ENCODE data around the gene NCOR1. TPM values are rescaled to one million over a fixed set of nuclear protein-coding genes. Genes with fewer than 3 reads are reported as not detected.
A peak's percentile ranks its signal among the peaks of the same experiment; 100 is the strongest.

The NCOR1 gene
- total RNA-seq, 1 experiment from 2014 or later: 124 TPM

DNA sequence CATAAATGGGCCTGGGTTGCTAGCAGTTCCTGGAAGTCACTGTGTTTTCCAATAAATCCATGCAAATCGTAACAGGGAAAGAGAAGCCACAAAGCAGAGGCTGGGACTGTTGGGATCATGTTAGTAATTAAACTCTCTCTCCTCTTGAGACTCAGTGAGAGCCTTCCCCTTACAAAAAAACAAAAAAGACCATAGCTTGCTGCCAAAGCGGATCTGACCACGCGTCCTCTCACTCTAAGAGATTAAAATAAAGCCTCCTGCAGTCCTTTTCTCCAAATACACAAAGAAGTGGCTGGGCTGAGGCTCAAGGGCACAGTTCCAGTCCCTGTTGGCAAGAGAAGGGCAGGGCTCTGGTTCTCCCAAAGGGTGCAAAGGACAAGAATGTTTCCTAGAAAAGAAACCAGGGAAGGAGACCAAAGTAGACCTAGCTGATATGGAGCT, 40.2 kb upstream of the NCOR1 start (continued):
- TF ChIP-seq, protein P1, sequence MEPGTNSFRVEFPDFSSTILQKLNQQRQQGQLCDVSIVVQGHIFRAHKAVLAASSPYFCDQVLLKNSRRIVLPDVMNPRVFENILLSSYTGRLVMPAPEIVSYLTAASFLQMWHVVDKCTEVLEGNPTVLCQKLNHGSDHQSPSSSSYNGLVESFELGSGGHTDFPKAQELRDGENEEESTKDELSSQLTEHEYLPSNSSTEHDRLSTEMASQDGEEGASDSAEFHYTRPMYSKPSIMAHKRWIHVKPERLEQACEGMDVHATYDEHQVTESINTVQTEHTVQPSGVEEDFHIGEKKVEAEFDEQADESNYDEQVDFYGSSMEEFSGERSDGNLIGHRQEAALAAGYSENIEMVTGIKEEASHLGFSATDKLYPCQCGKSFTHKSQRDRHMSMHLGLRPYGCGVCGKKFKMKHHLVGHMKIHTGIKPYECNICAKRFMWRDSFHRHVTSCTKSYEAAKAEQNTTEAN (CRISPR knock-in tag; IDR thresholded peaks at IDR 0.05): no peak
- no peak for TF ChIP-seq SMAD3 (CRISPR knock-in tag; IDR thresholded peaks at IDR 0.05; ENCODE audit: borderline replicate concordance)
- TF ChIP-seq, protein P2, sequence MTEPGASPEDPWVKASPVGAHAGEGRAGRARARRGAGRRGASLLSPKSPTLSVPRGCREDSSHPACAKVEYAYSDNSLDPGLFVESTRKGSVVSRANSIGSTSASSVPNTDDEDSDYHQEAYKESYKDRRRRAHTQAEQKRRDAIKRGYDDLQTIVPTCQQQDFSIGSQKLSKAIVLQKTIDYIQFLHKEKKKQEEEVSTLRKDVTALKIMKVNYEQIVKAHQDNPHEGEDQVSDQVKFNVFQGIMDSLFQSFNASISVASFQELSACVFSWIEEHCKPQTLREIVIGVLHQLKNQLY (CRISPR knock-in tag; IDR thresholded peaks at IDR 0.05): no peak

DNA sequence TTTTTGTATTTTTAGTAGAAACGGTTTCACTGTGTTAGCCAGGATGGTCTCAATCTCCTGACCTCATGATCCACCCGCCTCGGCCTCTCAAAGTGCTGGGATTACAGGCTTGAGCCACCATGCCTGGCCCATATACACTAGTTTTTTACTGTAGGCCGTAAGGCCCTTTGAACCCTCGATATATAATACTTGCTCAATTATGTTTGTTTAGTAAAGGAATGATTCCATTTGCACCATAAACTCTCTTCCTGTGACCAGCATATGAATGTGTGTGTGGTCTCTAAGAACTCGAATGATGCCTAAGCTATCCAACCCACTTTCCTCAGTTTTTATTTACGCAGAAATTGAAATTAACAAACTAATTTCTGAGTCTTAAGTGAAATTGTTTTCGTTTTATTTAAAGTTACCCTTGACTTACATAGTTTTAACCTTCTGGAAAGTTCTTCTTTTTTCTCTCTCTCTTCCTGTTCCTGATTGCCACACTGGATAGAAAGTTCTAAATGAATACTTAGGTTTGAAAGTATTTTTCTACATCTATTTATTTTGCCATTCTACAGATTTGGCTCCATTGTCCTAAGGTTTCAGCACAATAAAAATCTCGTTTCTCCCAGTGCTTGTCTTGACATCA, 39.6 kb upstream of the NCOR1 start:
- no peak overlapping the region for H3K4me3 Mint-ChIP-seq
- TF ChIP-seq RELA (CRISPR knock-in tag; IDR thresholded peaks at IDR 0.05; ENCODE audit: borderline replicate concordance) (no peak), ZNF396 (CRISPR knock-in tag; IDR thresholded peaks at IDR 0.05; ENCODE audit: borderline replicate concordance) (no peak), OVOL2 (CRISPR knock-in tag; IDR thresholded peaks at IDR 0.05; ENCODE audit: borderline replicate concordance) (no peak), ETV6 (CRISPR knock-in tag; IDR thresholded peaks at IDR 0.05) (no peak), ELF4 (CRISPR knock-in tag; IDR thresholded peaks at IDR 0.05; ENCODE audit: low read depth) (no peak), CREB1 (CRISPR knock-in tag; IDR thresholded peaks at IDR 0.05) (no peak), ATF1 (CRISPR knock-in tag; IDR thresholded peaks at IDR 0.05) (no peak), ESRRA (CRISPR knock-in tag; IDR thresholded peaks at IDR 0.05; ENCODE audit: borderline replicate concordance) (no peak)
- TF ChIP-seq, protein P3, sequence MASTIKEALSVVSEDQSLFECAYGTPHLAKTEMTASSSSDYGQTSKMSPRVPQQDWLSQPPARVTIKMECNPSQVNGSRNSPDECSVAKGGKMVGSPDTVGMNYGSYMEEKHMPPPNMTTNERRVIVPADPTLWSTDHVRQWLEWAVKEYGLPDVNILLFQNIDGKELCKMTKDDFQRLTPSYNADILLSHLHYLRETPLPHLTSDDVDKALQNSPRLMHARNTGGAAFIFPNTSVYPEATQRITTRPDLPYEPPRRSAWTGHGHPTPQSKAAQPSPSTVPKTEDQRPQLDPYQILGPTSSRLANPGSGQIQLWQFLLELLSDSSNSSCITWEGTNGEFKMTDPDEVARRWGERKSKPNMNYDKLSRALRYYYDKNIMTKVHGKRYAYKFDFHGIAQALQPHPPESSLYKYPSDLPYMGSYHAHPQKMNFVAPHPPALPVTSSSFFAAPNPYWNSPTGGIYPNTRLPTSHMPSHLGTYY (CRISPR knock-in tag; IDR thresholded peaks at IDR 0.05): no peak
- TF ChIP-seq, protein P4, sequence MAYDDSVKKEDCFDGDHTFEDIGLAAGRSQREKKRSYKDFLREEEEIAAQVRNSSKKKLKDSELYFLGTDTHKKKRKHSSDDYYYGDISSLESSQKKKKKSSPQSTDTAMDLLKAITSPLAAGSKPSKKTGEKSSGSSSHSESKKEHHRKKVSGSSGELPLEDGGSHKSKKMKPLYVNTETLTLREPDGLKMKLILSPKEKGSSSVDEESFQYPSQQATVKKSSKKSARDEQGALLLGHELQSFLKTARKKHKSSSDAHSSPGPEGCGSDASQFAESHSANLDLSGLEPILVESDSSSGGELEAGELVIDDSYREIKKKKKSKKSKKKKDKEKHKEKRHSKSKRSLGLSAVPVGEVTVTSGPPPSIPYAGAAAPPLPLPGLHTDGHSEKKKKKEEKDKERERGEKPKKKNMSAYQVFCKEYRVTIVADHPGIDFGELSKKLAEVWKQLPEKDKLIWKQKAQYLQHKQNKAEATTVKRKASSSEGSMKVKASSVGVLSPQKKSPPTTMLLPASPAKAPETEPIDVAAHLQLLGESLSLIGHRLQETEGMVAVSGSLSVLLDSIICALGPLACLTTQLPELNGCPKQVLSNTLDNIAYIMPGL (CRISPR knock-in tag; IDR thresholded peaks at IDR 0.05): no peak
- TF ChIP-seq, protein P5, sequence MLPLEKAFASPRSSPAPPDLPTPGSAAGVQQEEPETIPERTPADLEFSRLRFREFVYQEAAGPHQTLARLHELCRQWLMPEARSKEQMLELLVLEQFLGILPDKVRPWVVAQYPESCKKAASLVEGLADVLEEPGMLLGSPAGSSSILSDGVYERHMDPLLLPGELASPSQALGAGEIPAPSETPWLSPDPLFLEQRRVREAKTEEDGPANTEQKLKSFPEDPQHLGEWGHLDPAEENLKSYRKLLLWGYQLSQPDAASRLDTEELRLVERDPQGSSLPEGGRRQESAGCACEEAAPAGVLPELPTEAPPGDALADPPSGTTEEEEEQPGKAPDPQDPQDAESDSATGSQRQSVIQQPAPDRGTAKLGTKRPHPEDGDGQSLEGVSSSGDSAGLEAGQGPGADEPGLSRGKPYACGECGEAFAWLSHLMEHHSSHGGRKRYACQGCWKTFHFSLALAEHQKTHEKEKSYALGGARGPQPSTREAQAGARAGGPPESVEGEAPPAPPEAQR (CRISPR knock-in tag; IDR thresholded peaks at IDR 0.05): no peak
- peak overlapping the region; percentile 60 for H3K27ac Mint-ChIP-seq
- H3K4me1 Mint-ChIP-seq: peaks cover 13% of the 10 kb centered on the region
- H3K9me3 Mint-ChIP-seq: no peaks in the 10 kb centered on the region
- ATAC-seq: no peak
- no peaks in the 10 kb centered on the region for H3K27me3 Mint-ChIP-seq (ENCODE audit: low read depth)
- 0 out of 2 replicates have a peak, but pooled peaks cover 3% of the 10 kb centered on the region for H3K36me3 Mint-ChIP-seq
- CTCF ChIA-PET: interaction anchor here (1.6 kb wide), 1 partner anchor 109 kb away, joined by 6 read pairs; no protein-coding TSS in a partner anchor
- POLR2A ChIA-PET: no interaction called here
- no peak for DNase-seq (ENCODE audit: low spot score)

DNA sequence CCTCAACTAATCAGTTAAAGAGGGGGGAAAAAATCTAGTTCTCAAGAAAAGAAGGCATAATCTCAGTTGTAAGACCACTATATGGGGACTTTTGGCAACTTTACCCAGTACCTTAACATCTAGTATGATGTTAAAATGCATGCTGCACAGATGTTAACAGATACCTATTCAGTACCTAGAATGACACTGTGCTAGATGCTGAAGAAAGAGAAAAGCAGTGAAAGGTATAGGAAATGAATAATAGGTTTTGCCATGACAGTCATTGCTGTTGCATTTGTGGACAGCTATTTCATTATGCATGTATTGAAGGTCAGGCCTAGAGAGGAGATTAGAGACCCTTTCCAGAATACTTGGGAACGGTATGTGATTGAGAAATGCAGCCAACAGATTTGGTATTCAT, 36.2 kb upstream of the NCOR1 start:
- POLR2A ChIA-PET: no interaction called here
- H3K4me1 Mint-ChIP-seq: peaks cover 13% of the 10 kb centered on the region
- no peak for ATAC-seq
- no peaks in the 10 kb centered on the region for H3K27me3 Mint-ChIP-seq (ENCODE audit: low read depth)
- DNase-seq (ENCODE audit: low spot score): no peak
- H3K4me3 Mint-ChIP-seq: no peak overlapping the region
- CTCF ChIA-PET: interaction anchor here (0.5 to 1.2 kb wide), 3 partner anchors 14 to 68 kb away, joined by 3 to 5 read pairs (median 4); no protein-coding TSS in a partner anchor
- H3K36me3 Mint-ChIP-seq: peaks cover 7% of the 10 kb centered on the region
- 0 out of 2 replicates have a peak, but pooled peaks cover 3% of the 10 kb centered on the region for H3K9me3 Mint-ChIP-seq
- no peak overlapping the region for H3K27ac Mint-ChIP-seq
- TF ChIP-seq, protein P6, sequence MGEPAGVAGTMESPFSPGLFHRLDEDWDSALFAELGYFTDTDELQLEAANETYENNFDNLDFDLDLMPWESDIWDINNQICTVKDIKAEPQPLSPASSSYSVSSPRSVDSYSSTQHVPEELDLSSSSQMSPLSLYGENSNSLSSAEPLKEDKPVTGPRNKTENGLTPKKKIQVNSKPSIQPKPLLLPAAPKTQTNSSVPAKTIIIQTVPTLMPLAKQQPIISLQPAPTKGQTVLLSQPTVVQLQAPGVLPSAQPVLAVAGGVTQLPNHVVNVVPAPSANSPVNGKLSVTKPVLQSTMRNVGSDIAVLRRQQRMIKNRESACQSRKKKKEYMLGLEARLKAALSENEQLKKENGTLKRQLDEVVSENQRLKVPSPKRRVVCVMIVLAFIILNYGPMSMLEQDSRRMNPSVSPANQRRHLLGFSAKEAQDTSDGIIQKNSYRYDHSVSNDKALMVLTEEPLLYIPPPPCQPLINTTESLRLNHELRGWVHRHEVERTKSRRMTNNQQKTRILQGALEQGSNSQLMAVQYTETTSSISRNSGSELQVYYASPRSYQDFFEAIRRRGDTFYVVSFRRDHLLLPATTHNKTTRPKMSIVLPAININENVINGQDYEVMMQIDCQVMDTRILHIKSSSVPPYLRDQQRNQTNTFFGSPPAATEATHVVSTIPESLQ (CRISPR knock-in tag; IDR thresholded peaks at IDR 0.05): no peak
- TF ChIP-seq NFE2L1 (CRISPR knock-in tag; IDR thresholded peaks at IDR 0.05): no peak
- TF ChIP-seq NFYB (CRISPR knock-in tag; conservative IDR thresholded peaks at IDR 0.05; ENCODE audit: low read depth): no peak
- TF ChIP-seq, protein P7, sequence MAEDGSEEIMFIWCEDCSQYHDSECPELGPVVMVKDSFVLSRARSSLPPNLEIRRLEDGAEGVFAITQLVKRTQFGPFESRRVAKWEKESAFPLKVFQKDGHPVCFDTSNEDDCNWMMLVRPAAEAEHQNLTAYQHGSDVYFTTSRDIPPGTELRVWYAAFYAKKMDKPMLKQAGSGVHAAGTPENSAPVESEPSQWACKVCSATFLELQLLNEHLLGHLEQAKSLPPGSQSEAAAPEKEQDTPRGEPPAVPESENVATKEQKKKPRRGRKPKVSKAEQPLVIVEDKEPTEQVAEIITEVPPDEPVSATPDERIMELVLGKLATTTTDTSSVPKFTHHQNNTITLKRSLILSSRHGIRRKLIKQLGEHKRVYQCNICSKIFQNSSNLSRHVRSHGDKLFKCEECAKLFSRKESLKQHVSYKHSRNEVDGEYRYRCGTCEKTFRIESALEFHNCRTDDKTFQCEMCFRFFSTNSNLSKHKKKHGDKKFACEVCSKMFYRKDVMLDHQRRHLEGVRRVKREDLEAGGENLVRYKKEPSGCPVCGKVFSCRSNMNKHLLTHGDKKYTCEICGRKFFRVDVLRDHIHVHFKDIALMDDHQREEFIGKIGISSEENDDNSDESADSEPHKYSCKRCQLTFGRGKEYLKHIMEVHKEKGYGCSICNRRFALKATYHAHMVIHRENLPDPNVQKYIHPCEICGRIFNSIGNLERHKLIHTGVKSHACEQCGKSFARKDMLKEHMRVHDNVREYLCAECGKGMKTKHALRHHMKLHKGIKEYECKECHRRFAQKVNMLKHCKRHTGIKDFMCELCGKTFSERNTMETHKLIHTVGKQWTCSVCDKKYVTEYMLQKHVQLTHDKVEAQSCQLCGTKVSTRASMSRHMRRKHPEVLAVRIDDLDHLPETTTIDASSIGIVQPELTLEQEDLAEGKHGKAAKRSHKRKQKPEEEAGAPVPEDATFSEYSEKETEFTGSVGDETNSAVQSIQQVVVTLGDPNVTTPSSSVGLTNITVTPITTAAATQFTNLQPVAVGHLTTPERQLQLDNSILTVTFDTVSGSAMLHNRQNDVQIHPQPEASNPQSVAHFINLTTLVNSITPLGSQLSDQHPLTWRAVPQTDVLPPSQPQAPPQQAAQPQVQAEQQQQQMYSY (CRISPR knock-in tag; IDR thresholded peaks at IDR 0.05): no peak
- TF ChIP-seq, protein P8, sequence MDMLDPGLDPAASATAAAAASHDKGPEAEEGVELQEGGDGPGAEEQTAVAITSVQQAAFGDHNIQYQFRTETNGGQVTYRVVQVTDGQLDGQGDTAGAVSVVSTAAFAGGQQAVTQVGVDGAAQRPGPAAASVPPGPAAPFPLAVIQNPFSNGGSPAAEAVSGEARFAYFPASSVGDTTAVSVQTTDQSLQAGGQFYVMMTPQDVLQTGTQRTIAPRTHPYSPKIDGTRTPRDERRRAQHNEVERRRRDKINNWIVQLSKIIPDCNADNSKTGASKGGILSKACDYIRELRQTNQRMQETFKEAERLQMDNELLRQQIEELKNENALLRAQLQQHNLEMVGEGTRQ (CRISPR knock-in tag; IDR thresholded peaks at IDR 0.05): no peak
- no peak for TF ChIP-seq GTF2I (CRISPR knock-in tag; conservative IDR thresholded peaks at IDR 0.05)

Data from WTC11 (cell line).